AG09319 (cell line): Measurements from ENCODE around the gene BET1L.

Source experiments
- DNase-seq: peaks from one replicate; pipeline ENCODE4 v3.0.0-alpha.2; 2010; ENCODE audit warnings: low read depth; ENCODE audit errors: extremely low read depth
- TF ChIP-seq, protein P1 (sequence below): IDR thresholded peaks from 2 replicates; pipeline ENCODE4 v1.5.1; 2011; ENCODE audit warnings: low read depth, mild to moderate bottlenecking, inconsistent platforms, low read length, moderate library complexity

BET1L gene

GRCh38 chr11:213111-213510 is 5.9 kb upstream of the BET1L start:
- no peak for DNase-seq
- TF ChIP-seq, protein P1, sequence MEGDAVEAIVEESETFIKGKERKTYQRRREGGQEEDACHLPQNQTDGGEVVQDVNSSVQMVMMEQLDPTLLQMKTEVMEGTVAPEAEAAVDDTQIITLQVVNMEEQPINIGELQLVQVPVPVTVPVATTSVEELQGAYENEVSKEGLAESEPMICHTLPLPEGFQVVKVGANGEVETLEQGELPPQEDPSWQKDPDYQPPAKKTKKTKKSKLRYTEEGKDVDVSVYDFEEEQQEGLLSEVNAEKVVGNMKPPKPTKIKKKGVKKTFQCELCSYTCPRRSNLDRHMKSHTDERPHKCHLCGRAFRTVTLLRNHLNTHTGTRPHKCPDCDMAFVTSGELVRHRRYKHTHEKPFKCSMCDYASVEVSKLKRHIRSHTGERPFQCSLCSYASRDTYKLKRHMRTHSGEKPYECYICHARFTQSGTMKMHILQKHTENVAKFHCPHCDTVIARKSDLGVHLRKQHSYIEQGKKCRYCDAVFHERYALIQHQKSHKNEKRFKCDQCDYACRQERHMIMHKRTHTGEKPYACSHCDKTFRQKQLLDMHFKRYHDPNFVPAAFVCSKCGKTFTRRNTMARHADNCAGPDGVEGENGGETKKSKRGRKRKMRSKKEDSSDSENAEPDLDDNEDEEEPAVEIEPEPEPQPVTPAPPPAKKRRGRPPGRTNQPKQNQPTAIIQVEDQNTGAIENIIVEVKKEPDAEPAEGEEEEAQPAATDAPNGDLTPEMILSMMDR: no peak

GRCh38 chr11:212150-213100 is 5.2 kb upstream of the BET1L start:
- TF ChIP-seq, protein P1: no peak
- DNase-seq: no peak

GRCh38 chr11:211741-212140 is 4.5 kb upstream of the BET1L start:
- no peak for DNase-seq
- TF ChIP-seq, protein P1: no peak

GRCh38 chr11:211295-211694 is 4.1 kb upstream of the BET1L start:
- DNase-seq: no peak
- TF ChIP-seq, protein P1: no peak

DNA sequence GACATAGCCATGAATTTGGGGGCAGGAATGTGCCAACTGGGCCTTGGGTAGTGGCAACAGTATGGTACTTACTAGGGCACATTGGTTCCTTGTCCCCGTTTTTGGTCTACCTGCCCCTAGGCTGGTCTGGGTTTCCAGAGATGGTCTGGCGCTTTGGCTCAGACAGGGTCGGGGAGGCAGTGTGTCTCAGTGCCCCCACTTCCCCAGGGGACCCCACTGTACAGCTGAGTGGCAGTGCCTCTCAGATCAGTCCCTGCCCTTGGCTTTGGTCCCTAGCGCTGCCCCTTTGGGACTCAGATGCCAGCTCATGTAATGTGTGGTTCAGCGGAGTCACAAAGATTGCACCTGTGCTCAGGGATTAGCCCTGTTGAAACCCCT is 3.6 kb upstream of the BET1L start:
- TF ChIP-seq, protein P1: no peak
- DNase-seq: no peak

- TF ChIP-seq, protein P1: no peak
- no peak for DNase-seq
These were observed 3.1 kb upstream of the BET1L start for GRCh38 chr11:210122-210802.
